ENCODE results near the gene EIF3I. TPM values are rescaled to one million over a fixed set of nuclear protein-coding genes. Genes with fewer than 3 reads are reported as not detected.

Gene EIF3I
- total and polyA plus RNA-seq, 2 of the 13 experiments (the other 11 are each of a cell fraction or from before 2014, with no cell fraction given) = 210 to 223 TPM

GRCh38 chr1:32179443-32180185 is 42.6 kb upstream of the EIF3I start, which contains the start of gene TXLNA (continued):
- peak; percentile 66; the same call in 1 of the 2 replicates for TF ChIP-seq ZNF704 (CRISPR knock-in tag; IDR thresholded peaks at IDR 0.05; ENCODE audit: borderline replicate concordance)
- TF ChIP-seq SIN3A (IDR thresholded peaks at IDR 0.05; ENCODE audit: borderline replicate concordance, low read depth, low read length) = peak; percentile 59; the same call in 1 of the 2 replicates
- peak; percentile 22; the same call in 1 of the 2 replicates for TF ChIP-seq SMAD9 (CRISPR knock-in tag; IDR thresholded peaks at IDR 0.05)
- TF ChIP-seq, protein P1, sequence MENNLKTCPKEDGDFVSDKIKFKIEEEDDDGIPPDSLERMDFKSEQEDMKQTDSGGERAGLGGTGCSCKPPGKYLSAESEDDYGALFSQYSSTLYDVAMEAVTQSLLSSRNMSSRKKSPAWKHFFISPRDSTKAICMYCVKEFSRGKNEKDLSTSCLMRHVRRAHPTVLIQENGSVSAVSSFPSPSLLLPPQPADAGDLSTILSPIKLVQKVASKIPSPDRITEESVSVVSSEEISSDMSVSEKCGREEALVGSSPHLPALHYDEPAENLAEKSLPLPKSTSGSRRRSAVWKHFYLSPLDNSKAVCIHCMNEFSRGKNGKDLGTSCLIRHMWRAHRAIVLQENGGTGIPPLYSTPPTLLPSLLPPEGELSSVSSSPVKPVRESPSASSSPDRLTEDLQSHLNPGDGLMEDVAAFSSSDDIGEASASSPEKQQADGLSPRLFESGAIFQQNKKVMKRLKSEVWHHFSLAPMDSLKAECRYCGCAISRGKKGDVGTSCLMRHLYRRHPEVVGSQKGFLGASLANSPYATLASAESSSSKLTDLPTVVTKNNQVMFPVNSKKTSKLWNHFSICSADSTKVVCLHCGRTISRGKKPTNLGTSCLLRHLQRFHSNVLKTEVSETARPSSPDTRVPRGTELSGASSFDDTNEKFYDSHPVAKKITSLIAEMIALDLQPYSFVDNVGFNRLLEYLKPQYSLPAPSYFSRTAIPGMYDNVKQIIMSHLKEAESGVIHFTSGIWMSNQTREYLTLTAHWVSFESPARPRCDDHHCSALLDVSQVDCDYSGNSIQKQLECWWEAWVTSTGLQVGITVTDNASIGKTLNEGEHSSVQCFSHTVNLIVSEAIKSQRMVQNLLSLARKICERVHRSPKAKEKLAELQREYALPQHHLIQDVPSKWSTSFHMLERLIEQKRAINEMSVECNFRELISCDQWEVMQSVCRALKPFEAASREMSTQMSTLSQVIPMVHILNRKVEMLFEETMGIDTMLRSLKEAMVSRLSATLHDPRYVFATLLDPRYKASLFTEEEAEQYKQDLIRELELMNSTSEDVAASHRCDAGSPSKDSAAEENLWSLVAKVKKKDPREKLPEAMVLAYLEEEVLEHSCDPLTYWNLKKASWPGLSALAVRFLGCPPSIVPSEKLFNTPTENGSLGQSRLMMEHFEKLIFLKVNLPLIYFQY (CRISPR knock-in tag; IDR thresholded peaks at IDR 0.05; ENCODE audit: borderline replicate concordance) = no peak; the same call in 1 of the 2 replicates
- no peak for TF ChIP-seq ZNF136 (CRISPR knock-in tag; IDR thresholded peaks at IDR 0.05; ENCODE audit: low read depth)
- no peak for TF ChIP-seq EP300 (IDR thresholded peaks at IDR 0.05; ENCODE audit: low read depth in 2 of 2, low read length in 2 of 2)
- peak; percentile 26; the same call in 1 of the 2 replicates for TF ChIP-seq EP300 (CRISPR knock-in tag; IDR thresholded peaks at IDR 0.05; ENCODE audit: borderline replicate concordance)
- peak; percentile 82 for TF ChIP-seq PHF8 (CRISPR knock-in tag; IDR thresholded peaks at IDR 0.05)
- TF ChIP-seq KLF6 (CRISPR knock-in tag; IDR thresholded peaks at IDR 0.05) = peak; percentile 95
- TF ChIP-seq, protein P2, sequence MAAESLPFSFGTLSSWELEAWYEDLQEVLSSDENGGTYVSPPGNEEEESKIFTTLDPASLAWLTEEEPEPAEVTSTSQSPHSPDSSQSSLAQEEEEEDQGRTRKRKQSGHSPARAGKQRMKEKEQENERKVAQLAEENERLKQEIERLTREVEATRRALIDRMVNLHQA (CRISPR knock-in tag; IDR thresholded peaks at IDR 0.05) = no peak
- no peak for TF ChIP-seq SCMH1 (CRISPR knock-in tag; IDR thresholded peaks at IDR 0.05; ENCODE audit: borderline replicate concordance)
- TF ChIP-seq RXRB (CRISPR knock-in tag; IDR thresholded peaks at IDR 0.05; ENCODE audit: borderline replicate concordance) = no peak; the same call in none of the 2 replicates
- TF ChIP-seq HOMEZ (CRISPR knock-in tag; IDR thresholded peaks at IDR 0.05; ENCODE audit: low read depth) = peak; percentile 33; the same call in 1 of the 2 replicates
- 0 out of 2 replicates have a peak, but pooled peaks have one; percentile 34 for TF ChIP-seq ARID2 (CRISPR knock-in tag; IDR thresholded peaks at IDR 0.05; ENCODE audit: borderline replicate concordance)
- no peak for TF ChIP-seq ZBTB7A (CRISPR knock-in tag; IDR thresholded peaks at IDR 0.05)
- no peak for TF ChIP-seq ZNF20 (CRISPR knock-in tag; IDR thresholded peaks at IDR 0.05)
- TF ChIP-seq, protein P3, sequence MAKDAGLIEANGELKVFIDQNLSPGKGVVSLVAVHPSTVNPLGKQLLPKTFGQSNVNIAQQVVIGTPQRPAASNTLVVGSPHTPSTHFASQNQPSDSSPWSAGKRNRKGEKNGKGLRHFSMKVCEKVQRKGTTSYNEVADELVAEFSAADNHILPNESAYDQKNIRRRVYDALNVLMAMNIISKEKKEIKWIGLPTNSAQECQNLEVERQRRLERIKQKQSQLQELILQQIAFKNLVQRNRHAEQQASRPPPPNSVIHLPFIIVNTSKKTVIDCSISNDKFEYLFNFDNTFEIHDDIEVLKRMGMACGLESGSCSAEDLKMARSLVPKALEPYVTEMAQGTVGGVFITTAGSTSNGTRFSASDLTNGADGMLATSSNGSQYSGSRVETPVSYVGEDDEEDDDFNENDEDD (CRISPR knock-in tag; IDR thresholded peaks at IDR 0.05; ENCODE audit: borderline replicate concordance) = peak; percentile 92
- TF ChIP-seq, protein P4, sequence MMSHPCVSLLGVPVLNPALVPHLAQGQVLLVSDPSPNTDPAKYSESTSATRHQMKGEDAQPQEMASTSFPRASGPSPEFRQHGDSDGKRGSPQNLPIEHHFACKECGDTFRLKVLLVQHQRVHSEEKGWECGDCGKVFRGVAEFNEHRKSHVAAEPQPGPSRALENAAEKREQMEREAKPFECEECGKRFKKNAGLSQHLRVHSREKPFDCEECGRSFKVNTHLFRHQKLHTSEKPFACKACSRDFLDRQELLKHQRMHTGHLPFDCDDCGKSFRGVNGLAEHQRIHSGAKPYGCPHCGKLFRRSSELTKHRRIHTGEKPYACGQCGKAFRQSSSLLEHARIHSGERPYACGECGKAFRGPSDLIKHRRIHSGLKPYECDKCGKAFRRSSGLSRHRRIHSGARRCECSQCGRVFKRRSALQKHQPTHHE (CRISPR knock-in tag; IDR thresholded peaks at IDR 0.05; ENCODE audit: borderline replicate concordance) = no peak

Measured in HepG2 (cell line).